ENCODE data around the gene ZCCHC24.

GRCh38 chr10:79355420-79356017 lies 89.9 kb downstream of the ZCCHC24 start:
- no peak for TF ChIP-seq POLR2AphosphoS5 (IDR thresholded peaks at IDR 0.05; ENCODE audit: insufficient read depth in 1 of 2, low read depth in 1 of 2)
- no peak for TF ChIP-seq CTCF (IDR thresholded peaks at IDR 0.05)
